Adipocyte (in vitro differentiated cells): ENCODE measurements around the gene MAPT.

ENCODE experiments used
- DNase-seq: peaks from one replicate; pipeline ENCODE4 v3.0.0-alpha.2; 2015; ENCODE audit warnings: low read depth
- H3K27me3 ChIP-seq: replicated peaks from 2 replicates; pipeline ENCODE4 v1.7.0; 2013; ENCODE audit warnings: mild to moderate bottlenecking, low read length, moderate library complexity; ENCODE audit not compliant: control insufficient read depth, insufficient read depth
- H3K36me3 ChIP-seq: 2 replicates; pipeline ENCODE4 v1.7.0; 2013; ENCODE audit warnings: low read length, mild to moderate bottlenecking, moderate library complexity; ENCODE audit not compliant: control insufficient read depth, insufficient read depth, severe bottlenecking
- H3K4me1 ChIP-seq: 2 replicates; pipeline ENCODE4 v1.7.0; 2013; ENCODE audit warnings: mild to moderate bottlenecking, low read length, moderate library complexity; ENCODE audit not compliant: control insufficient read depth, insufficient read depth
- H3K4me3 ChIP-seq: 2 replicates; pipeline ENCODE4 v1.7.0; 2013; ENCODE audit warnings: mild to moderate bottlenecking, low read length, moderate library complexity
- H3K9ac ChIP-seq: 2 replicates; pipeline ENCODE4 v1.7.0; 2013; ENCODE audit warnings: mild to moderate bottlenecking, low read length, moderate library complexity
- H3K9me3 ChIP-seq: 2 replicates; pipeline ENCODE4 v1.7.0; 2013; ENCODE audit warnings: mild to moderate bottlenecking, low read length, moderate library complexity; ENCODE audit not compliant: control insufficient read depth

Gene MAPT

GRCh38 chr17:45975640-45976295, 81.4 kb downstream of the MAPT start:
- no peak overlapping the region for H3K4me3 ChIP-seq
- peaks cover 49% of the 10 kb centered on the region for H3K27me3 ChIP-seq
- H3K36me3 ChIP-seq: no peaks in the 10 kb centered on the region
- H3K9ac ChIP-seq: no peak overlapping the region
- H3K4me1 ChIP-seq: no peaks in the 10 kb centered on the region
- peaks cover 8% of the 10 kb centered on the region for H3K9me3 ChIP-seq
- DNase-seq: no peak

DNA sequence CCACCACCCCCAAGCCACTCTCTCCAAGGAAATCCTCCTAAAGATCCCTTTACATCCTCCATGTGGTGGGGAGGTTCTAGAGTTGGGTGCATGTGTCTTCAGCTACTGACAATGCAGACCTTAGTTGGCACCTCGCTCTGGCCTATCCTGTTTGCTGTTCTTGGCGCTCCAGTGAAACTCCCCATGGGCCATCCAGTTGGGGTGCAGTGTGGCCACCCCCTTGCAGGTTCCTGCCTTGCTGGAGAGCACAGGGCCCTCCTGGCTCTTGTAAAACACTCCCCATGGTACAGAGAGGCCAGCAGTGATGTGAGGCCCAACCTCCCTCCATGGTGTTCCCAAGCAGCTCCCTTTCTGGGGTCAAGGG, 82.0 kb downstream of the MAPT start:
- Histone ChIP-seq H3K36me3 (no peaks in the 10 kb centered on the region), H3K4me1 (no peaks in the 10 kb centered on the region), H3K9me3 (peaks cover 8% of the 10 kb centered on the region), H3K9ac (no peak overlapping the region), H3K27me3 (peaks cover 48% of the 10 kb centered on the region), H3K4me3 (no peak overlapping the region)
- DNase-seq: no peak

- Histone ChIP-seq H3K9me3 (peaks cover 8% of the 10 kb centered on the region), H3K4me3 (no peak overlapping the region), H3K27me3 (peaks cover 42% of the 10 kb centered on the region), H3K4me1 (no peaks in the 10 kb centered on the region), H3K36me3 (no peaks in the 10 kb centered on the region), H3K9ac (no peak overlapping the region)
- DNase-seq: no peak
These were observed 82.6 kb downstream of the MAPT start for GRCh38 chr17:45976755-45977505.

DNA sequence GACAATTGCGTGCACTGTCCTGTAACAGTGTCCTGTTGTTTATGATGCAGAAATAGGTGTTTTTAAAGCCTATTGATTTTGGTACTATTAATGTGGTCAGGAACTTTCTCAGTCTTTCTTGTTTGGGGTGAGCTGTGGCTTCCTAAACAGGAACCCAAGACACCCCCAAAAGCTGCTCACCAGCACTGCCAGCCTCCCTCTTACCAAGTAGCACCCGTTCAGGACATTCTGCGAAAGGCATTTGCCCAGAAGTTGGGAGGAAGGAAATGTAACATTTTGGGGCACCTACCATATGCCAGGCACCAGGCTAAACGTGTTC, 83.1 kb downstream of the MAPT start:
- no peak for DNase-seq
- Histone ChIP-seq H3K4me1 (no peaks in the 10 kb centered on the region), H3K4me3 (no peak overlapping the region), H3K27me3 (peaks cover 40% of the 10 kb centered on the region), H3K36me3 (no peaks in the 10 kb centered on the region), H3K9me3 (peaks cover 3% of the 10 kb centered on the region), H3K9ac (no peak overlapping the region)

DNA sequence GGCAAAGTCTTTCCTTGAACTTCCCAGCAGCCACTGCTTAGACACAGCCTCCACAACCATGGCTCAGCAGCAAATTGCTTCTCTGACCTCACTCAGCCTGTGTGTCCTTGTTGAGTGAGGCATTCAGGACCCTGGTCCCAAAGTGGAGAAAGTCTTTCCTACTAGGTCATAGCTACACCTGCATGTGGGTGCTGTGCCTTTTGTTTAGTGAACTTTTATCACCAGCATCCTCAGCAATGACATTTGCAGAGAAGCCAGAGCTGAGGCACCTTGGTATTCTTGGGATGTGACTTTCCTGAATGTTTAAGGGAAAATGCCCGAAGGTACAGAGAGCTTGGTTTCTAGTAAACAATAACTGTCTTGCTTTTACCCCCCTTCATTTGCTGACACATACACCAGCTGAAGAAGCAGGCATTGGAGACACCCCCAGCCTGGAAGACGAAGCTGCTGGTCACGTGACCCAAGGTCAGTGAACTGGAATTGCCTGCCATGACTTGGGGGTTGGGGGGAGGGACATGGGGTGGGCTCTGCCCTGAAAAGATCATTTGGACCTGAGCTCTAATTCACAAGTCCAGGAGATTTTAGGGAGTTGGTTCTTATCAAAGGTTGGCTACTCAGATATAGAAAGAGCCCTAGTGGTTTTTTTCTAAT, 83.7 kb downstream of the MAPT start:
- Histone ChIP-seq H3K27me3 (peaks cover 35% of the 10 kb centered on the region), H3K9me3 (no peaks in the 10 kb centered on the region), H3K4me1 (no peaks in the 10 kb centered on the region), H3K4me3 (no peak overlapping the region), H3K36me3 (no peaks in the 10 kb centered on the region), H3K9ac (no peak overlapping the region)
- DNase-seq: no peak

GRCh38 chr17:45979137-45979536, 84.8 kb downstream of the MAPT start:
- H3K9ac ChIP-seq: no peak overlapping the region
- H3K4me3 ChIP-seq: no peak overlapping the region
- peaks cover 41% of the 10 kb centered on the region for H3K27me3 ChIP-seq
- no peaks in the 10 kb centered on the region for H3K9me3 ChIP-seq
- H3K4me1 ChIP-seq: no peaks in the 10 kb centered on the region
- no peaks in the 10 kb centered on the region for H3K36me3 ChIP-seq
- DNase-seq: no peak

DNA sequence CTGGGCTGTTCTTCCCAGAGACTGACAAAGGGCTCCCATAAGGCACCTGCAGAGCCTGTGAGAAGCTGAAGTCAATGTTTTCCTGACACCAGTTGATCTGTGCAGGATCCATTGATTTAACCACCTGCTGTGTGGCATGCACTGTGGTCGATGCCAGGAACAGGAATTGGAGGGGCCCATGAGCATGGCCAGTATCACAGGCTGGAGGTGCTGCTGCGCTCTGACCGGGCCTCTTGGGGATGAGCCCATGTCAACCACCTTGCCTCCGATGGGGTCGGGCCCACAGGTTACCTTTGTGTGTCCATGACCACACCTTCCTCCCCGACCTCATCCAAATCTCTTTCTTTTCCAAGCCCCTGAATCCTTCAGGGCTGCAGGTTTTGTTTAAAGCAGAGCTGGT, 86.5 kb downstream of the MAPT start:
- Histone ChIP-seq H3K4me3 (no peak overlapping the region), H3K9me3 (no peaks in the 10 kb centered on the region), H3K27me3 (peaks cover 42% of the 10 kb centered on the region), H3K9ac (no peak overlapping the region), H3K36me3 (no peaks in the 10 kb centered on the region), H3K4me1 (no peaks in the 10 kb centered on the region)
- no peak for DNase-seq

DNA sequence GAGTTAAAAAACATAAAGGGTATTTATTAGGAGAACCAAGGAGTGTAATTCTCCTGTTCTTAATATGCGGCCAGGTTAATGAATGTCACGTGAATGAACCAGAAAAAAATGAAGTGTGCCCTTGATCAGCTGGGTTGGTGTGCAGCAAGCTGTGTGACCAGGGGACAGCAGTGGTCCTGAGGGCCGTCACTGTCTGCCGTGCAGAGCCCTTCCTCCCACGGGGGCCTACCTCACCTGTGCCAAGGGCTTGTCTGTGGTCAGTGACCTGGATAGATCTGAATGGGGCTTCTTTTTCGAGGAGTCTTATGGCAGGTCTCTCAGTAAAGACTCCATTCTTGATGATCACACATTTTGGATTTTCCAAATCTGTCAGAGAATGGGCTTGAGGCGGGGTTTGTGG, 87.0 kb downstream of the MAPT start:
- Histone ChIP-seq H3K4me3 (no peak overlapping the region), H3K9me3 (no peaks in the 10 kb centered on the region), H3K9ac (no peak overlapping the region), H3K4me1 (no peaks in the 10 kb centered on the region), H3K36me3 (no peaks in the 10 kb centered on the region), H3K27me3 (peaks cover 41% of the 10 kb centered on the region)
- no peak for DNase-seq

GRCh38 chr17:45982791-45983613, 88.6 kb downstream of the MAPT start:
- no peak for DNase-seq
- Histone ChIP-seq H3K27me3 (peaks cover 37% of the 10 kb centered on the region), H3K9me3 (no peaks in the 10 kb centered on the region), H3K4me1 (no peaks in the 10 kb centered on the region), H3K9ac (no peak overlapping the region), H3K36me3 (no peaks in the 10 kb centered on the region), H3K4me3 (no peak overlapping the region)

- no peak overlapping the region for H3K9ac ChIP-seq
- no peaks in the 10 kb centered on the region for H3K36me3 ChIP-seq
- no peak for DNase-seq
- H3K4me1 ChIP-seq: no peaks in the 10 kb centered on the region
- peaks cover 44% of the 10 kb centered on the region for H3K27me3 ChIP-seq
- H3K9me3 ChIP-seq: no peaks in the 10 kb centered on the region
- no peak overlapping the region for H3K4me3 ChIP-seq
These were observed 89.4 kb downstream of the MAPT start for GRCh38 chr17:45983614-45984310.

GRCh38 chr17:45984368-45984767, 90.0 kb downstream of the MAPT start:
- Histone ChIP-seq H3K27me3 (peaks cover 49% of the 10 kb centered on the region), H3K36me3 (no peaks in the 10 kb centered on the region), H3K4me3 (no peak overlapping the region), H3K9ac (no peak overlapping the region), H3K4me1 (no peaks in the 10 kb centered on the region), H3K9me3 (no peaks in the 10 kb centered on the region)
- no peak for DNase-seq
